T-helper 9 cell (primary cell): ENCODE results near the gene IQCE.
"Not testable (repeated sequence)": the region's sequence is repeated elsewhere in the genome, so short reads cannot be mapped to it uniquely, and the experiment has no call there.

Experiments used
- DNase-seq: peaks from one replicate; pipeline ENCODE4 v3.0.0-alpha.2; 2020

IQCE gene

DNA sequence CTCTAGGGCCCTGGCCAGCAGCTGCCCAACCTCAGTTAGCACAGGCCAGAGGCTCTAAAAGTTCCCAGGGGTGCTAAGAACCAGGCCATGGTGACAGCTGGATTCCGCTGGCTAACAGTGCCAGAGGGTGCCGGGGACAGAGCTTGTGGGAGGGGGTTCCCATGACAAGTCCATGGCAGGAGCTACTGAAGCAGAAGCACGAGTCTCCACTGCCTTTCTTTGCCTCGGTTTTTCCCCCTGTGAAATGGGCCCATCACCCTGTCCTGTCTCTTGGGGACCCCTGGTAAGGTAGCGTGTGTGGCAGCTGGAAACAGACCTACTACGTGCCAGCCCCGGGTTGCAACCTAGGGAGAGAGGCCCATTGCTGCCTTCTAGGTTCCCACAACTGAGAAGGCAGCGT is 26.0 kb upstream of the IQCE start:
- not testable (repeated sequence) for DNase-seq

- not testable (repeated sequence) for DNase-seq
Measured at GRCh38 chr7:2533566-2533965, 25.2 kb upstream of the IQCE start.

DNA sequence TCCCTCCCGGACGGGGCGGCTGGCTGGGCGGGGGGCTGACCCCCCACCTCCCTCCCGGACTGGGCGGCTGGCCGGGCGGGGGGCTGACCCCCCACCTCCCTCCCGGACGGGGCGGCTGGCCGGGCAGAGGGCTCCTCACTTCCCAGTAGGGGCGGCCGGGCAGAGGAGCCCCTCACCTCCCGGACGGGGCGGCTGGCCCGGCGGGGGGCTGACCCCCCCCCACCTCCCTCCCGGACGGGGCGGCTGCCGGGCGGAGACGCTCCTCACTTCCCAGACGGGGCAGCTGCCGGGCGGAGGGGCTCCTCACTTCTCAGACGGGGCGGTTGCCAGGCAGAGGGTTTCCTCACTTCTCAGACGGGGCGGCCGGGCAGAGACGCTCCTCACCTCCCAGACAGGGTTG is 24.6 kb upstream of the IQCE start:
- not testable (repeated sequence) for DNase-seq

GRCh38 chr7:2535872-2536627 is 22.7 kb upstream of the IQCE start:
- not testable (repeated sequence) for DNase-seq

GRCh38 chr7:2537981-2538851 is 20.6 kb upstream of the IQCE start:
- DNase-seq: no peak

- DNase-seq: no peak
Measured at GRCh38 chr7:2539031-2539911, 19.5 kb upstream of the IQCE start.

- no peak for DNase-seq
Measured at GRCh38 chr7:2540133-2540532, 18.6 kb upstream of the IQCE start.

GRCh38 chr7:2540641-2541051 is 18.1 kb upstream of the IQCE start:
- no peak for DNase-seq

GRCh38 chr7:2541291-2542010 is 17.3 kb upstream of the IQCE start:
- no peak for DNase-seq

DNA sequence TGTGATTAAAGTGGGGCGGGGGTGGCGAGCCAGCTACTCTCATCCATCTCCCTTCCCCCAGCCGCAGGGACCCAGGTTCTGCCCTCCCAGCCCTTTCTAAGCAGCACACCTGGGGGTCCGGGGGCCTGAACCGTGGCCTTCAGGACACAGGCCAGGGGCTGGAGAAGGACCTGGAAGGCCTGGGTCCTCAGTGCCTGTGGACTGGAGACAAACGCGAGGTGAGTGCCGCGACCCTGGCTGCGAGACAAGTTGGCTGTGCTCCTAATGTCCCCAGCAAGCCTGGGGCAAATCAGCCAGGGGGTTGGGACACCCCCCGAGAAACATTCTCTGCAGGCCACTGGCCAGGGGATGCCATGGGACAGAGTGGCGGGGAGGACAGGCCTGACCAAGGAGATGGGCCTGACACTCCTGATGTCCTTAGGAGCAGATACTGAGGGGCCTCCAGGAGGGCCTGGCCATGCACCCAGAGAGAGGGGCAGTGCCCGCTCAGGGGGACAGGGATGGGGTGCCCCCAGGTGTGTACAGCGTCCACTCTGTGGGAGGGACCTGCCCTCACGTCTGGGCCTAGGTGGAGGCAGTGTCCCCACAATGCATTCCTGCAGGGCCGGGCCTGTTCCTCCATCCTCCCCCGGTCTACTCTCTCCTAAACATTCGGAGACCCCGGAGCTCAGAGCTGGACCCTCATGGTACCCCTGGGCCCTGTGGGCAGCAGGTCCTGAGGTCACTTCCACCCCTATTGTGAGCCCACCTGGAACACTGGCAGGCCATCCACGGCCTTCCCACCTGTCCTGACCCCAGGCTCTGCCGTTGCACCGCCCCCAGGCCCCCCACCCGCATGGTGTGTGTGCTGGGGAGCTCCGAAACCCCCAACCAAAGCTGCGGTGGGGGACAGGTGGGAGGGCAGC is 16.5 kb upstream of the IQCE start:
- DNase-seq: no peak

- no peak for DNase-seq
Measured at GRCh38 chr7:2542916-2543871, 15.6 kb upstream of the IQCE start.

DNA sequence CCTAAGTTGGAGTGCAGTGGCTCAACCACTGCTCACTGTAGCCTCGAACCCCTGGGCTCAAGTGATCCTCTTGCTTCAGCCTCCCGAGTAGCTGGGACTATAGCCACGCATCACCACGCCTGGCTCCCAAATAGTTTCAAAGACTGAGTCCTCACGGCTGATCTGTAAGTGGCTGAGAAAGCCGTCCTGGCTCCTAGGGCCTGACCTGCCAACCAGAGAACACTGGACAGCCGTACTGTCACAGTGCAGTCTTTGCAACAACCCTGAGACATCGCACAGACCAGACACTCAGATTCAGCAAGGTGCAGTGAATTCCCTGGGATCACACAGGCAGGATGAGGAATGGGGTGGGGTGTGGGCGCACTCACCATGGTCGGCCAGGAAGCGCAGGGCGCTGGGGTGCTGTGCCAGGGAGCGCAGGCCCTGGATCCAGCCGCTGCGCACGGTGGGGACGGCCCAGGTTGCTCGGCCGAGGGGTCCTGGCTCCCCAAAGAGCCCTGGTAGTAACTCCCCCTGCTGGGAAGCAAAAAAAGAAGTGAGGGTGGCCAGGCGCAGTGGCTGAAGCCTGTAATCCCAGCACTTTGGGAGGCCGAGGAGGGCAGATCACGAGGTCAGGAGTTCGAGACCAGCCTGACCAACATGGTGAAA is 14.1 kb upstream of the IQCE start:
- no peak for DNase-seq

DNA sequence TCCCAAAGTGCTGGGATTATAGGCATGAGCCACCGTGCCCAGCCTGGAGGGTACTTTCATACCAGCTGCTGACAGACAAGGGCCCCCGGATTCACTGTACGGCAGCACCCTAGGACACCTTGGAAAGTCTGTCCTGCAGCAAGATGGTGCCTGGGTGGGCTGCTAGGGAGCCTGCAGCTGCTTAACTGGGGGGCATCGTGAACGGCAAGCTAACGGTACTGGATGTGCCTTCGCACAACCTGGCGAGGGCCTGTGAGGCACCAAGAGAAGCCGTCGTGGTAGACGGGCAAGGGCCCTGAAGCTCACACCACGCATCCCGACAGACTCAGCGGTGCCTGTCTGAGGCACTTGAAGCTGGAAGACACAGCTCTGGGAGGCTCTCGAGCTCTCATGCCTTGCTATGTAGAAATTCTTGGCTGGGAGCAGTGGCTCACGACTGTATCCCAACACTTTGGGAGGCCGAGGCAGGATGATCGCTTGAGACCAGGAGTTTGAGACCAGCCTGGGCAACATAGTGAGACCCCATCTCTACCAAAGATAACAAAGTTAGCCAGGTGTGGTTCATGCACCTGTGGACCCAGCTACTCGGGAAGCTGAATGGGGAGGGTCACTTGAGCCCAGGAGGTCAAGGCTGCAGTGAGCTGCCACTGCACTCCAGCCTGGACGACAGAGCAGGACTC is 12.9 kb upstream of the IQCE start:
- DNase-seq: no peak

DNA sequence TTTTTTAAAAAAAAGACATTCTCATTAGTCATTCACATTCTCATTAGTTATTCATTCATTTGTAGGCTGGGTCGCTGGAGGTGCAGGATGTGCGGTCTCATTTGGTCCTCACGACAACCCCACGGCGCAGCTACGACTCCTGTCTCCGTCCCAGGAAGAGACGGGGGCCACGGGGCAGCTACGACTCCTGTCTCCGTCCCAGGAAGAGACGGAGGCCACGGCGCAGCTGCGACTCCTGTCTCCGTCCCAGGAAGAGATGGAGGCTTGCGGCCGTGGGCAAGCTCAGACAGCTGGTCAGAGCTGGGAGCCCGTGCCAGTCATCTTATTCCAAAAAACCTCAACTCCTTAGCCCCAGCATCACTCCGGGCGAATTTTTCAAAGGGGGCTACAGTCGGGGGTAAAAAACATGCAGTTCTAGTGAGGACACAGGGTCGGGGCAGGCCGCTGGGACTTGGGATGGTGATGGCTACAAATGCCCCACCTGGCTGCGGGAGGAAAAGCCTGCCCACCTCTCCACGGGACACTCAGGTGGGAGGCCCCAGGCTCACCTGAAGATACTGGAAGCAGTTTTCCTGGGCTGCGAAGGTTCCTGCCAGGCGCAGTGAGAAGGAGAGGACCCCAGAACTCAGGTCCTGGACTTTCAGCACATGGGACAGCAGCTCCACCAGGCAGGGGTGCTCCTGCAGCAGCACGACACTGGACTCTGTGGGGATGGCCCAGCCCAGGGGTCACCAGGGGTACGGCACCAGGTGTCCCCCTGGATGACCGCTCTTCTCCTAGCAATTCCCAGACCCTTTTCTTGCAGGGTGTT is 11.8 kb upstream of the IQCE start:
- no peak for DNase-seq

- no peak for DNase-seq
Measured at GRCh38 chr7:2551418-2551817, 7.4 kb upstream of the IQCE start.

DNA sequence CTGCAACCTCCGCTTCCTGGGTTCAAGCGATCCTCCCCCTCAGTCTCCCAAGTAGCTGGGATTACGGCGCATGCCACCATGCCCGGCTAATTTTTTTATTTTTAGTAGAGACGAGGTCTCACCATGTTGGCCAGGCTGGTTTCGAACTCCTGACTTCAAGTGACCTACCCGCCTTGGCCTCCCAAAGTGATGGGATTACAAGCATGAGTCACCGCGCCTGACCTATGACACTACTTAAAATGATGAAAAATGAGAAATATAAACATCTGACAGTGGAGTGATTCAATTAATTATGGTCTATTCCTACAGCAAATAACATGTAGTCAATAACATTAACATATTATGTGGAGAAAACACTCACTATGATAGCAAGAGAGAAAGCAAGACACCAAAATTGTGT is 5.7 kb upstream of the IQCE start:
- DNase-seq: no peak

DNA sequence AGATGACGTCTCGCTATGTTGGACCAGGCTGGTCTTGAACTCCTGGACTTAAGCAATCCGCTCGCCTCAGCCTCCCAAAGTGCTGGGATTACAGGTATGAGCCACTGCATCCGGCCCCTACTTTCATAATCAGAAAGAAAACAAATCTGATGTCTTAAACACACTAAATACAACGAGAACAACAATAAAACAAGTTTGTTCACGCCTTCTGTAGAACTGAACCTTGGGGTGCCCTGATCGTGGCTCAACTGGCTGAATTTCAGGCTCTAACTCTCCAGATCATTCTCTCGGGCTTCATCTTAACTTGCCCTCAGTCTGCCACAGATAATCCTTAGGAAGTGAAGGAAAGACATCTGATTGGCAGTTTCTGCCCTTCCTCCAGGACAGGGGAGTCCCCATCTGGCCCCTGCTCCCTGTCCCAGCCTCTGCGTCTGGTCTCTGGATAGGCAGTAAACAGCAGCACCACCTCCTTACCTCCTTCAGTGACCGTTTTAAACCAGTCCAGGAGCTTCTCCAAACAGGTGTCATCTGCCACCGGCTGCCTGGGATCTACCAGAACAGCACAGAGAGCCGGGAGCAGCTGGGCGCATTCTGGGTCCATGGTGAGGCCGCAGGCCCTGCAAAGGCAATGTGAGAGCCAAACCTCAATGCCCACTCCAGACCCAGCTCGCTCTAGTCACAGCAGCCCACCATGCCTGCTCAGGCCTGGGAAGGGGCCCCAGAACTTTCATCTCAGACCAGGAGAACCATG is 4.8 kb upstream of the IQCE start:
- DNase-seq: no peak
